ENCODE data around the gene ARHGAP22.

DNA sequence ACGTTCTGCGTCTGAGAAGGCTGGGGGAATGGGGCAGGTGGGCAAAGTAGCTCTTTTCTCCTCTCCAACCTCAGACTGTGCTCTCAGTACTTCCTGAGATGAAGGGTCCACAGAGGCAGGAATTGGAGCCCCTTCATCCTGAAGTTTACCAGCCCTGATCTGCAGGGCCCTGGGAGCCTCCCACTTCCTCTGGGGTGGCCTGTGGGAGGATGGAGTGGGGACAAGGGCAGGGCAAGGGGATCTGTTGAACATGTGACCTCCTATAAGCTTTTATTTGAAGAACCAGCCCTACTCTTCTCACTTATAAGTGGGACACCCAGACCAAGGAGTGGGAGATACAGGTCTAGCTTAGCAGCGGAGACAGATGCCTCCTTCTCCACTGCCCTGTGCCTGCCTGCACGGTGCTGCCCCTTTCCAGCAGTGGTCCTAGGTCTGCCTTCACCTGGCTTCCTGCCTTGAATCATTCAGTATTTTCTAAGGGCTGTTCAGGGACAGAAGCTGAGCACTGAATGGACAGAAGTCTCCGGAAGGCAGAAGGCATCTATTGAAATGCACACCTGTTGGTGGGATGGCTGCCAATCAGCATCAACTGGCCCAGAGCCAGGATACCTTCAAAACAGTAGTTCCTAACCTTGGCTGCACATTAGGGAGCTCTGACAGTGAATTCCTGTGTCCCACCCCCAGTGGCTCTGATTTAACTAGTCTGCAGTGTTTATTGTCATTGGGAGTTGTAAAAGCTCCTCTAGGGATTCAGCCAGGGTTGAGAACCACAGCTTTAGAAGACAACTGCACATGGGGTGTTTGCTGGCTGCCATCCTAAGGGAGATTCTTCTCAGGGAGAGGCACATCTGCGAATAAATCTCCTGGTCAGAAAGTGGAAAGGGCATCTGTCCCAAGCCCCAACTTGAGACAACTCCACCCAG lies 2.7 kb upstream of the ARHGAP22 start:
- TF ChIP-seq, protein P1, sequence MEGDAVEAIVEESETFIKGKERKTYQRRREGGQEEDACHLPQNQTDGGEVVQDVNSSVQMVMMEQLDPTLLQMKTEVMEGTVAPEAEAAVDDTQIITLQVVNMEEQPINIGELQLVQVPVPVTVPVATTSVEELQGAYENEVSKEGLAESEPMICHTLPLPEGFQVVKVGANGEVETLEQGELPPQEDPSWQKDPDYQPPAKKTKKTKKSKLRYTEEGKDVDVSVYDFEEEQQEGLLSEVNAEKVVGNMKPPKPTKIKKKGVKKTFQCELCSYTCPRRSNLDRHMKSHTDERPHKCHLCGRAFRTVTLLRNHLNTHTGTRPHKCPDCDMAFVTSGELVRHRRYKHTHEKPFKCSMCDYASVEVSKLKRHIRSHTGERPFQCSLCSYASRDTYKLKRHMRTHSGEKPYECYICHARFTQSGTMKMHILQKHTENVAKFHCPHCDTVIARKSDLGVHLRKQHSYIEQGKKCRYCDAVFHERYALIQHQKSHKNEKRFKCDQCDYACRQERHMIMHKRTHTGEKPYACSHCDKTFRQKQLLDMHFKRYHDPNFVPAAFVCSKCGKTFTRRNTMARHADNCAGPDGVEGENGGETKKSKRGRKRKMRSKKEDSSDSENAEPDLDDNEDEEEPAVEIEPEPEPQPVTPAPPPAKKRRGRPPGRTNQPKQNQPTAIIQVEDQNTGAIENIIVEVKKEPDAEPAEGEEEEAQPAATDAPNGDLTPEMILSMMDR (IDR thresholded peaks at IDR 0.05; ENCODE audit: low read length) = no peak
- TF ChIP-seq EZH2 (optimal IDR thresholded peaks at IDR 0.05; ENCODE audit: low read depth, low read length) (no peak), EZH2phosphoT487 (IDR thresholded peaks at IDR 0.05; ENCODE audit: low read length) (no peak)

All from MM.1S (cell line).